Liver (tissue), 9 donors: ENCODE measurements around the gene GDPD5. TPM values are rescaled to one million over a fixed set of nuclear protein-coding genes. Genes with fewer than 3 reads are reported as not detected.

ENCODE experiments used
- DNase-seq: peaks from one replicate; pipeline ENCODE4 v3.0.0-alpha.2; 2017; ENCODE audit warnings: low spot score
- H3K27ac ChIP-seq, 2 donors: one replicate each; pipeline ENCODE4 v1.7.0; 2013; ENCODE audit warnings: inconsistent platforms in 2 of 2, low read length in 2 of 2, control low read depth in 1 of 2, low read depth in 1 of 2, mild to moderate bottlenecking in 1 of 2
- H3K27me3 ChIP-seq, 4 donors: one replicate each; pipeline versions ENCODE4 v1.6.1 to v1.7.0; 2013; ENCODE audit warnings: low read length in 3 of 4, inconsistent platforms in 1 of 4, mild to moderate bottlenecking in 1 of 4, moderate library complexity in 1 of 4; ENCODE audit not compliant: control insufficient read depth in 4 of 4, insufficient read depth in 4 of 4
- H3K36me3 ChIP-seq, 4 donors: one replicate each; pipeline versions ENCODE4 v1.6.1 to v1.7.0; 2013; ENCODE audit warnings: low read length in 3 of 4, mild to moderate bottlenecking in 3 of 4, low read depth in 1 of 4, moderate library complexity in 1 of 4; ENCODE audit not compliant: control insufficient read depth in 4 of 4, insufficient read depth in 3 of 4
- H3K4me1 ChIP-seq, 4 donors: one replicate each; pipeline versions ENCODE4 v1.6.1 to v1.7.0; 2013; ENCODE audit warnings: low read length in 3 of 4, mild to moderate bottlenecking in 3 of 4, moderate library complexity in 1 of 4; ENCODE audit not compliant: control insufficient read depth in 4 of 4, insufficient read depth in 4 of 4
- H3K4me3 ChIP-seq, 3 donors: one replicate each; pipeline versions ENCODE4 v1.6.1 to v1.7.0; 2013; ENCODE audit warnings: low read length in 3 of 3, control low read depth in 1 of 3, low read depth in 1 of 3, mild to moderate bottlenecking in 1 of 3
- H3K9ac ChIP-seq, 2 donors: one replicate each; pipeline ENCODE4 v1.7.0; 2013; ENCODE audit warnings: low read length in 2 of 2, mild to moderate bottlenecking in 2 of 2, moderate library complexity in 2 of 2, control low read depth in 1 of 2, low read depth in 1 of 2
- H3K9me3 ChIP-seq, 4 donors: one replicate each; pipeline versions ENCODE4 v1.6.1 to v1.7.0; 2013; ENCODE audit warnings: low read length in 3 of 4; ENCODE audit not compliant: control insufficient read depth in 4 of 4
- ATF3 ChIP-seq: IDR thresholded peaks from 2 replicates; pipeline ENCODE4 v1.6.1; 2016; ENCODE audit warnings: antibody characterized with exemption
- CTCF ChIP-seq: fragments of 150-350 bp; IDR thresholded peaks from 2 replicates; pipeline ENCODE4 v1.5.1; 2017; ENCODE audit warnings: improper control_type of control experiment, low read depth, low read length; ENCODE audit not compliant: missing input control
- EGR1 ChIP-seq, 2 donors: IDR thresholded peaks; 2 replicates each; pipeline ENCODE4 v1.6.1; 2016 to 2018; ENCODE audit warnings: antibody characterized with exemption in 2 of 2, low read depth in 2 of 2
- FOXA1 ChIP-seq: IDR thresholded peaks from 2 replicates; pipeline ENCODE4 v1.6.1; 2016; ENCODE audit warnings: antibody characterized with exemption
- FOXA2 ChIP-seq: IDR thresholded peaks from 2 replicates; pipeline ENCODE4 v1.6.1; 2016; ENCODE audit warnings: antibody characterized with exemption
- GABPA ChIP-seq, 2 donors: IDR thresholded peaks in 1 of 2; conservative IDR thresholded peaks in 1 of 2; 2 replicates each; pipeline ENCODE4 v1.6.1; 2016; ENCODE audit warnings: antibody characterized with exemption in 2 of 2, mild to moderate bottlenecking in 1 of 2, moderate library complexity in 1 of 2
- HNF4A ChIP-seq, 2 donors: conservative IDR thresholded peaks; 2 replicates each; pipeline ENCODE4 v1.6.1; 2016; ENCODE audit warnings: antibody characterized with exemption in 2 of 2, mild to moderate bottlenecking in 2 of 2
- HNF4G ChIP-seq: IDR thresholded peaks from 2 replicates; pipeline ENCODE4 v1.6.1; 2016; ENCODE audit warnings: antibody characterized with exemption
- JUND ChIP-seq, 2 donors: IDR thresholded peaks; 2 replicates each; pipeline ENCODE4 v1.6.1; 2016; ENCODE audit warnings: antibody characterized with exemption in 2 of 2
- MAX ChIP-seq: IDR thresholded peaks from 2 replicates; pipeline ENCODE4 v1.6.1; 2016; ENCODE audit warnings: antibody characterized with exemption
- NR2F2 ChIP-seq: IDR thresholded peaks from 2 replicates; pipeline ENCODE4 v1.6.1; 2016; ENCODE audit warnings: antibody characterized with exemption
- RAD21 ChIP-seq, 2 donors: IDR thresholded peaks; 2 replicates each; pipeline ENCODE4 v1.6.1; 2016; ENCODE audit warnings: antibody characterized with exemption in 2 of 2, mild to moderate bottlenecking in 2 of 2
- REST ChIP-seq: IDR thresholded peaks from 2 replicates; pipeline ENCODE4 v1.6.1; 2016; ENCODE audit warnings: antibody characterized with exemption, mild to moderate bottlenecking
- RXRA ChIP-seq, 2 donors: IDR thresholded peaks; 2 replicates each; pipeline ENCODE4 v1.6.1; 2017 to 2018; ENCODE audit warnings: antibody characterized with exemption in 2 of 2, mild to moderate bottlenecking in 1 of 2
- SP1 ChIP-seq: IDR thresholded peaks from 2 replicates; pipeline ENCODE4 v1.6.1; 2018; ENCODE audit warnings: antibody characterized with exemption, mild to moderate bottlenecking
- TAF1 ChIP-seq: conservative IDR thresholded peaks from 2 replicates; pipeline ENCODE4 v1.6.1; 2016; ENCODE audit warnings: antibody characterized with exemption, mild to moderate bottlenecking
- YY1 ChIP-seq: IDR thresholded peaks from 2 replicates; pipeline ENCODE4 v1.6.1; 2016; ENCODE audit warnings: antibody characterized with exemption, mild to moderate bottlenecking
- ZBTB33 ChIP-seq: IDR thresholded peaks from 2 replicates; pipeline ENCODE4 v1.6.1; 2016; ENCODE audit warnings: antibody characterized with exemption
- WGBS: extraction: QIAGEN DNeasy Blood & Tissue Kit; methylation state at CpG from one replicate; pipeline ENCODE4 v1.1.7; 2013; 5-methylcytosine and 5-hydroxymethylcytosine counted together
- polyA plus RNA-seq, 2 donors: library from polyadenylated mRNA; stranded (reverse) in 1 of 2; unstranded in 1 of 2; fragments of 200-250 nt in 1 of 2; fragments of >200 nt in 1 of 2; fragmentation: Nextera tagmentation in 1 of 2; extraction: Ambion mirVana in 1 of 2; gene quantifications; one replicate each; pipeline versions ENCODE4 v1.2.1 to v1.2.3, GENCODE V29; 2013 to 2015
- total RNA-seq, 2 donors: library from RNA; depleted of rRNA; stranded (reverse); fragments of >200 nt; gene quantifications; one replicate each; pipeline ENCODE4 v1.2.3, GENCODE V29; 2014
- donor health status: healthy.
- donor health status: healthy.
- donor health status: healthy.
- donor health status: healthy.
- donor health status: healthy.

Gene GDPD5
- total and polyA plus RNA-seq, 4 donors = 3.0 to 22.8 (median 4.2) TPM

- WGBS = 90% methylated on average over 7 of the region's 7 CpGs
- no peak overlapping the region for H3K27ac ChIP-seq
- TF ChIP-seq NR2F2 = no peak
- no peak for TF ChIP-seq REST
- no peak for TF ChIP-seq JUND (IDR thresholded peaks at IDR 0.05)
- no peak for TF ChIP-seq FOXA2
- TF ChIP-seq FOXA1 = no peak
- no peak for TF ChIP-seq CTCF
- TF ChIP-seq GABPA (IDR thresholded peaks at IDR 0.05 in 1 of 2, conservative IDR thresholded peaks at IDR 0.05 in 1 of 2) = no peak
- no peak for TF ChIP-seq HNF4G
- TF ChIP-seq ZBTB33 = no peak
- no peak for TF ChIP-seq RXRA (IDR thresholded peaks at IDR 0.05)
- TF ChIP-seq ATF3 = no peak
- TF ChIP-seq MAX = no peak
- no peak for TF ChIP-seq RAD21 (IDR thresholded peaks at IDR 0.05)
- TF ChIP-seq EGR1 (IDR thresholded peaks at IDR 0.05; ENCODE audit: low read depth in 2 of 2) = no peak
- TF ChIP-seq HNF4A (conservative IDR thresholded peaks at IDR 0.05) = no peak
- TF ChIP-seq TAF1 = no peak
- TF ChIP-seq YY1 = no peak
- TF ChIP-seq SP1 = no peak
- DNase-seq = no peak
- peaks cover 7 to 25% (median 16%) of the 10 kb centered on the region in 4 donors for H3K4me1 ChIP-seq
- H3K36me3 ChIP-seq = no peaks in the 10 kb centered on the region
- H3K4me3 ChIP-seq = no peak overlapping the region
- H3K9ac ChIP-seq = no peak overlapping the region
- H3K27me3 ChIP-seq = no peaks in the 10 kb centered on the region
- H3K9me3 ChIP-seq = peaks cover 0 to 2% (median under 1%) of the 10 kb centered on the region in 4 donors
Observed at GRCh38 chr11:75516886-75517285, 8.9 kb downstream of the GDPD5 start.
